Erythroblast (primary cell): ENCODE measurements around the gene AMBP.

Source experiments
- GATA1 ChIP-seq: IDR thresholded peaks from 2 replicates; pipeline ENCODE4 v1.6.1; 2011; ENCODE audit warnings: low read depth, mild to moderate bottlenecking, control low read depth, low read length, moderate library complexity
- POLR2A ChIP-seq: IDR thresholded peaks from 2 replicates; pipeline ENCODE4 v1.6.1; 2011; ENCODE audit warnings: mild to moderate bottlenecking, low read length

GRCh38 chr9:114031037-114031630 is 47.0 kb downstream of the AMBP start:
- TF ChIP-seq POLR2A (no peak), GATA1 (no peak)
